NCI-H510A (cell line): Measurements from ENCODE around the gene IVD.

Experiments
- DNase-seq: peaks from one replicate; lab custom pipeline; 2025; lab: John Stamatoyannopoulos, UW

IVD gene

DNA sequence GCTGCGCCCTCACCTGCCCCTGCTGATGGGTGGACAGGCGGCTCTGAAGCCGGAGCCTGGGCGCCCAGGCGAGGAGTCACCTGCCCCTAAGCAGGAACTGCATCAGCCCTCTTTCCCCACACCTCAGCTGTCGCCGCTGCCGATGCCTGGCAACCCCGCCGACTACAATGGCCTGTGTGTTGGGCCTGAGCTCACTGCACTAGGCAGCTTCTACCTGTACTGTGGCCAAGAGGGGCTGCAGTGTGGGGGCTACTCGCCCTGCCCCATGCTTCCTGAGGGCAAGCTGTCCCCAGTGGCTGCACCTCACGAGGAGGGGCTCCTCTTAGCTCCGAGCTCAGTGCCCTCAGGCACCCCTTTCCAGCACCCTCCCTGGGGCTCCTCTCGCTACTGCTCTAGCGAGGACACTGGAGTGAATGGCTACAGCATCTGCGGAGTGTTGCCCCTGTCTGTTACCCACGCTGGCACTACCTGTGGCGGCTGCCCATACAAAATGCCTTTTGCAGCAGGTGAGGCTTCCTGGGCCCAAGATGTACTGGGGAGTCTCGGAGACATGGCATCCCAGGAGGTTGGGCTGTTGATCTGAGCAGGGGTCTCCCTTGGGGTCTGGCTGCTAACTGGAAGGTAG, 53.9 kb downstream of the IVD start:
- DNase-seq: no peak

- no peak for DNase-seq
Observed at GRCh38 chr15:40460404-40460803, 54.8 kb downstream of the IVD start.

GRCh38 chr15:40461958-40462357, 56.4 kb downstream of the IVD start:
- no peak for DNase-seq

- DNase-seq: no peak
Observed at GRCh38 chr15:40463279-40463678, 57.7 kb downstream of the IVD start.

DNA sequence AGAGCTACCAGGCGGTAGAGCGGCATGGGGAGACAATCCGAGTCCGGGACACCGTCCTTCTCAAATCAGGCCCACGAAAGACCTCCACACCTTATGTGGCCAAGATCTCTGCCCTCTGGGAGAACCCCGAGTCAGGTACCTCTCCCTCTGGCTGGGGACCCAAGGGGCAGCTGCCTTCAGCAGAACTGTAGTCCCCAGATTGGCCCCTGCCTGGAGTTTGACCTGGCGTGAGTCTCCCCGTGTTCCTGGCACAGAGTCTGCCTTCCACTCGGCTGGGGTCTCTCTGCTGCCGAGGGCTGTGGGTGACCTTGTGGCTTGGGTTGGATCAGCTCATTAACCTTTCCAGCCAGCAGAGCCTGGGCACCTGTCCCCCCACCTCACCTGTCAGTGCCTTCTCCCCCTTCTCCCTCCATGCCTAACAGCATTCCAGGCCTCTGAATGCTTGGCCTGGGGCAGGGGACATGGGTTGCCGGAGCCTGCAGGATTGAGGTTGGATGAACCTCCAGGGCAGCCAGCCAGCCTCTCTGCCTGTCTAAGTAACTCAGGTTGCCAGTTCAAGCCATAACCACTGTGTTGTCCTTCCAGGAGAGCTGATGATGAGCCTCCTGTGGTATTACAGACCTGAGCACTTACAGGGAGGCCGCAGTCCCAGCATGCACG, 58.4 kb downstream of the IVD start:
- no peak for DNase-seq

- no peak for DNase-seq
Observed at GRCh38 chr15:40464595-40465185, 59.1 kb downstream of the IVD start.

- no peak for DNase-seq
Observed at GRCh38 chr15:40465939-40466338, 60.3 kb downstream of the IVD start.

GRCh38 chr15:40466426-40467260, 61.0 kb downstream of the IVD start:
- no peak for DNase-seq

GRCh38 chr15:40467261-40467615, 61.6 kb downstream of the IVD start:
- DNase-seq: no peak

- no peak for DNase-seq
Observed at GRCh38 chr15:40468898-40469331, 63.3 kb downstream of the IVD start.

GRCh38 chr15:40469776-40470390, 64.3 kb downstream of the IVD start:
- DNase-seq: no peak

- DNase-seq: no peak
Observed at GRCh38 chr15:40470423-40471104, 65.0 kb downstream of the IVD start, which contains the start of gene CHST14. Gene CHST14, plus strand, starts transcription at chr15:40470984. Its CDS starts 230 bp downstream, at chr15:40471214.
